ENCODE data around the gene GNG13. TPM values are rescaled to one million over a fixed set of nuclear protein-coding genes. Genes with fewer than 3 reads are reported as not detected.

The GNG13 gene
- total and polyA plus RNA-seq, 2 donors (not counting 3 experiments of a cell fraction or from before 2014, with no cell fraction given) = not detected

GRCh38 chr16:789191-789850 is 11.2 kb downstream of the GNG13 start:
- H4K20me1 ChIP-seq (replicated peaks; ENCODE audit: control insufficient read depth, extremely low read depth, insufficient read depth, low read length) = no peaks in the 10 kb centered on the region
- peaks cover 2 to 6% of the 10 kb centered on the region in 2 experiments for H3K36me3 ChIP-seq (ENCODE audit: control insufficient read depth in 2 of 2, extremely low read depth in 1 of 2, insufficient read depth in 2 of 2, low read length in 2 of 2)
- no peaks in the 10 kb centered on the region for H3K9me1 ChIP-seq (replicated peaks; ENCODE audit: control insufficient read depth, extremely low read depth, insufficient read depth, low read length)
- BruUV-seq (replicated peaks) = no TSS peak
- H3K4me2 ChIP-seq (ENCODE audit: insufficient read depth, low read length) = peak overlapping the region; percentile 67
- ChIA-PET POLR2A (interaction anchor here (0.5 kb wide), 1 partner anchor 302 kb away, joined by 6 read pairs; no protein-coding TSS in a partner anchor), CTCF (interaction anchor here (1.0 kb wide), 1 partner anchor 49 kb away, joined by 7 read pairs; the partner anchor contains the start of gene CIAO3)
- peak overlapping the region; percentile 80 for H3K9ac ChIP-seq (replicated peaks; ENCODE audit: extremely low read depth, insufficient read depth, low read length)
- H3K4me1 ChIP-seq (ENCODE audit: control insufficient read depth, extremely low read depth, insufficient read depth, low read length) = peaks cover 13% of the 10 kb centered on the region
- peaks cover 26% of the 10 kb centered on the region for H3K79me2 ChIP-seq (ENCODE audit: control insufficient read depth, insufficient read depth, low read length)
- no peaks in the 10 kb centered on the region for H3K27me3 ChIP-seq (ENCODE audit: control insufficient read depth in 2 of 2, insufficient read depth in 2 of 2, low read length in 2 of 2)
- H3K27ac ChIP-seq (ENCODE audit: insufficient read depth, low read depth, low read length) = no peak overlapping the region
- peak overlapping the region; percentile 65 to 82 (median 76) for H3K4me3 ChIP-seq (replicated peaks in 1 of 3; ENCODE audit: insufficient read depth in 1 of 3, low read depth in 1 of 3, low read length in 3 of 3)
- no peak for FAIRE-seq
- no peak for TF ChIP-seq MYC (IDR thresholded peaks at IDR 0.05; ENCODE audit: low read depth, low read length)
- TF ChIP-seq FOS (IDR thresholded peaks at IDR 0.05; ENCODE audit: borderline replicate concordance, insufficient read depth, low read length) = no peak
- TF ChIP-seq EZH2 (IDR thresholded peaks at IDR 0.05; ENCODE audit: borderline replicate concordance, low read depth, low read length, severe bottlenecking) = no peak
- no peak for TF ChIP-seq GATA2 (IDR thresholded peaks at IDR 0.05; ENCODE audit: insufficient read depth, insufficient read length, low read depth, low read length)
- no peak for TF ChIP-seq POLR2A (IDR thresholded peaks at IDR 0.05; ENCODE audit: low read depth, low read length)
- no peak for TF ChIP-seq MAX (IDR thresholded peaks at IDR 0.05; ENCODE audit: insufficient read depth, insufficient read length)
- TF ChIP-seq POLR2AphosphoS5 (IDR thresholded peaks at IDR 0.05; ENCODE audit: insufficient read depth, low read depth, low read length) = no peak
- no peak for TF ChIP-seq CTCF (IDR thresholded peaks at IDR 0.05; ENCODE audit: extremely low read depth in 1 of 2, insufficient read depth in 1 of 2, low read depth in 1 of 2, low read length in 2 of 2)
- TF ChIP-seq JUN (IDR thresholded peaks at IDR 0.05; ENCODE audit: borderline replicate concordance, insufficient read depth, insufficient read length, low read depth) = no peak
- DNase-seq (ENCODE audit: low read depth, low spot score) = no peak
- dilution Hi-C loops (cut with MboI; ENCODE audit: extremely low pct_ligation_motif_present, low sequenced_read_pairs) = no loop called here
- intact Hi-C loops (cut with micrococcal nuclease) = loop anchor here (5.0 kb wide), 1 partner anchor 47 kb away; the partner anchor contains the start of gene CIAO3
- no peak overlapping the region for H2AFZ ChIP-seq (ENCODE audit: low read depth, low read length)
- no peaks in the 10 kb centered on the region for H3K9me3 ChIP-seq (replicated peaks; ENCODE audit: control insufficient read depth, insufficient read depth, low read length)
